ENCODE results near the gene RHOBTB3. TPM values are rescaled to one million over a fixed set of nuclear protein-coding genes. Genes with fewer than 3 reads are reported as not detected.

The RHOBTB3 gene
- total and polyA plus RNA-seq, 11 donors, result 24.3 to 116 (median 82.1) TPM

GRCh38 chr5:95777441-95777840, 46.3 kb downstream of the RHOBTB3 start:
- Histone ChIP-seq H3K4me1 (peaks cover 0 to 48% (median 16%) of the 10 kb centered on the region in 12 donors), H3K4me3 (no peak overlapping the region), H3K27ac (no peak overlapping the region), H3K36me3 (peaks cover 0 to 21% (median 0%) of the 10 kb centered on the region in 9 donors), H3K9me3 (no peaks in the 10 kb centered on the region), H3K27me3 (no peaks in the 10 kb centered on the region)
- no peak for ATAC-seq
- TF ChIP-seq CTCF (IDR thresholded peaks at IDR 0.05) (no peak), POLR2A (IDR thresholded peaks at IDR 0.05) (no peak)
- DNase-seq, result no peak
- 95 to 98% (median 97%) methylated on average over 3 of the region's 3 CpGs for whole genome bisulfite sequencing, 4 donors
- intact Hi-C loops (cut with DNase I), result loop anchor here in 6 of 10 donors (5.0 to 10.0 kb wide), 6 partner anchors 113 to 557 kb away; partner anchors contain the start of gene RFESD (in 1 of the 6)

- ATAC-seq, result peak in 1 of 4 donors; percentile 11
- no peak overlapping the region for H3K4me3 ChIP-seq
- no peak for DNase-seq
- peaks cover 0 to 25% (median 0%) of the 10 kb centered on the region in 9 donors for H3K36me3 ChIP-seq
- WGBS, 4 donors, result 60 to 74% (median 67%) methylated on average over 7 of the region's 7 CpGs
- peak overlapping the region in 9 of 12 donors; percentile 4 to 77 (median 43) for H3K27ac ChIP-seq
- TF ChIP-seq POLR2A (IDR thresholded peaks at IDR 0.05) (no peak), CTCF (IDR thresholded peaks at IDR 0.05) (no peak)
- peaks cover 0 to 41% (median 13%) of the 10 kb centered on the region in 12 donors for H3K4me1 ChIP-seq
- H3K27me3 ChIP-seq, result no peaks in the 10 kb centered on the region
- H3K9me3 ChIP-seq, result no peaks in the 10 kb centered on the region
- intact Hi-C loops (cut with DNase I), result loop anchor here in 6 of 10 donors (5.0 to 10.0 kb wide), 6 partner anchors 114 to 556 kb away; partner anchors contain the start of gene RFESD (in 1 of the 6)
Measured at GRCh38 chr5:95778713-95779436, 47.7 kb downstream of the RHOBTB3 start.

- WGBS, 4 donors, result 44 to 52% (median 48%) methylated on average over 2 of the region's 2 CpGs
- H3K4me3 ChIP-seq, result no peak overlapping the region
- H3K4me1 ChIP-seq, result peaks cover 0 to 44% (median 14%) of the 10 kb centered on the region in 12 donors
- DNase-seq (no peak), ATAC-seq (peak in 3 of 4 donors; percentile 8 to 42 (median 16))
- TF ChIP-seq CTCF (IDR thresholded peaks at IDR 0.05) (no peak), POLR2A (IDR thresholded peaks at IDR 0.05) (no peak)
- intact Hi-C loops (cut with DNase I), result loop anchor here (2.0 to 10.0 kb wide), 13 partner anchors 38 to 558 kb away; partner anchors contain the start of gene RFESD (in 3 of the 10)
- peaks cover 0 to 32% (median 6%) of the 10 kb centered on the region in 9 donors for H3K36me3 ChIP-seq
- H3K27ac ChIP-seq, result peak overlapping the region in 10 of 12 donors; percentile 4 to 77 (median 39)
- no peaks in the 10 kb centered on the region for H3K9me3 ChIP-seq
- no peaks in the 10 kb centered on the region for H3K27me3 ChIP-seq
Measured at GRCh38 chr5:95779611-95780010, 48.5 kb downstream of the RHOBTB3 start.

GRCh38 chr5:95780597-95780996, 49.5 kb downstream of the RHOBTB3 start:
- ATAC-seq (peak in 2 of 4 donors; percentile 5 to 11), DNase-seq (no peak)
- Histone ChIP-seq H3K36me3 (peaks cover 0 to 35% (median 12%) of the 10 kb centered on the region in 9 donors), H3K4me1 (peaks cover 0 to 49% (median 20%) of the 10 kb centered on the region in 12 donors), H3K9me3 (no peaks in the 10 kb centered on the region), H3K4me3 (no peak overlapping the region), H3K27ac (peak overlapping the region in 10 of 12 donors; percentile 11 to 77 (median 29)), H3K27me3 (no peaks in the 10 kb centered on the region)
- intact Hi-C loops (cut with DNase I), result loop anchor here in 9 of 10 donors (2.0 to 10.0 kb wide), 11 partner anchors 37 to 557 kb away; partner anchors contain the start of gene RFESD (in 2 of the 9)
- WGBS, 4 donors, result 83 to 87% (median 85%) methylated on average over 7 of the region's 7 CpGs
- TF ChIP-seq CTCF (IDR thresholded peaks at IDR 0.05), result no peak
- no peak for TF ChIP-seq POLR2A (IDR thresholded peaks at IDR 0.05)
